HCT116 (cell line): ENCODE measurements around the gene SMDT1. TPM values are rescaled to one million over a fixed set of nuclear protein-coding genes. Genes with fewer than 3 reads are reported as not detected.

Source experiments
- ATAC-seq: fragments of 200-7000 bp; cut with Tn5 transposase; 2 replicates; pipeline ENCODE4 v1.9.1; 2020; ENCODE audit warnings: mild to moderate bottlenecking, moderate library complexity
- BruUV-seq: library from RNA; stranded (reverse); fragments of 400-500 nt; replicated peaks from 2 replicates; lab custom pipeline; 2021; lab: Mats Ljungman, UMichigan
- CTCF ChIA-PET: fragments of 300-600 bp; sonication (Branson Sonifier 250); formaldehyde crosslinking; loops from one replicate; lab custom pipeline; 2021; ENCODE audit warnings: antibody characterized with exemption; lab: Charles Lee
- POLR2A ChIA-PET: fragments of 300-600, 350-600 bp; sonication (Branson Sonifier 250); formaldehyde crosslinking; loops from one replicate; lab custom pipeline; 2021; ENCODE audit warnings: antibody characterized with exemption; lab: Charles Lee
- RAD21 ChIA-PET, 2 experiments: fragments of 300-600 bp; sonication (Branson Sonifier 250); formaldehyde crosslinking; loops; one replicate each; lab custom pipeline; 2023; ENCODE audit warnings: low total read pairs in 2 of 2; ENCODE audit not compliant: uncharacterized antibody in 2 of 2, unreplicated experiment in 2 of 2, low non-redundant PET in 1 of 2; lab: Charles Lee
- DNase-seq: peaks from one replicate; pipeline ENCODE4 v3.0.0-alpha.2; 2010; ENCODE audit warnings: low read depth, low spot score
- H2AFZ ChIP-seq: fragments of 200-600 bp; shearing (Covaris generic), sonication (generic); 2 replicates; pipeline ENCODE4 v1.6.1; 2017; ENCODE audit warnings: low read depth, mixed run types, mixed read lengths, antibody characterized with exemption, low read length; ENCODE audit not compliant: poor library complexity, severe bottlenecking
- H3K27ac ChIP-seq: 2 replicates; pipeline ENCODE4 v1.5.1; 2012; ENCODE audit warnings: low read depth, low read length
- H3K27me3 ChIP-seq: fragments of 200-600 bp; sonication (generic); 2 replicates; pipeline ENCODE4 v1.6.1; 2016; ENCODE audit warnings: mixed run types, low read length, mixed read lengths; ENCODE audit not compliant: insufficient read depth
- H3K36me3 ChIP-seq, 2 experiments: fragments of 200-500 bp in 1 of 2; fragments of 200-600 bp in 1 of 2; sonication (Bioruptor generic) in 1 of 2; sonication (generic) in 1 of 2; 2 replicates each; pipeline versions ENCODE4 v1.5.1 to v1.6.1; 2014 to 2016; ENCODE audit warnings: low read length in 2 of 2, inconsistent platforms in 1 of 2, mixed read lengths in 1 of 2, mixed run types in 1 of 2; ENCODE audit not compliant: insufficient read depth in 2 of 2, control insufficient read depth in 1 of 2
- H3K4me1 ChIP-seq, 2 experiments: fragments of 200-600 bp in 1 of 2; sonication (generic) in 1 of 2; 2 replicates each; pipeline versions ENCODE4 v1.5.1 to v1.6.1; 2012 to 2017; ENCODE audit warnings: low read length in 2 of 2, inconsistent platforms in 1 of 2, mild to moderate bottlenecking in 1 of 2, mixed read lengths in 1 of 2, mixed run types in 1 of 2, moderate library complexity in 1 of 2; ENCODE audit not compliant: insufficient read depth in 2 of 2, control insufficient read depth in 1 of 2
- H3K4me2 ChIP-seq: fragments of 200-600 bp; sonication (generic); 2 replicates; pipeline ENCODE4 v1.6.1; 2017; ENCODE audit warnings: mixed run types, low read length, mixed read lengths
- H3K4me3 ChIP-seq, 2 experiments: fragments of 200-600 bp in 1 of 2; sonication (generic) in 1 of 2; replicated peaks in 1 of 2; 2 replicates each; pipeline ENCODE4 v1.5.1; 2011 to 2016; ENCODE audit warnings: low read length in 2 of 2, control low read depth in 1 of 2, low read depth in 1 of 2, mild to moderate bottlenecking in 1 of 2, mixed read lengths in 1 of 2, mixed run types in 1 of 2
- H3K79me2 ChIP-seq: fragments of 200-600 bp; sonication (generic); 2 replicates; pipeline ENCODE4 v1.6.1; 2017; ENCODE audit warnings: mild to moderate bottlenecking, mixed run types, low read length, moderate library complexity, mixed read lengths; ENCODE audit not compliant: insufficient read depth
- H3K9ac ChIP-seq: fragments of 200-600 bp; sonication (generic); 2 replicates; pipeline ENCODE4 v1.6.1; 2016; ENCODE audit warnings: low read length, mixed read lengths
- H3K9me2 ChIP-seq: fragments of 200-600 bp; sonication (generic), shearing (Covaris generic); 2 replicates; pipeline ENCODE4 v1.6.1; 2017; ENCODE audit warnings: mixed run types, mild to moderate bottlenecking, moderate library complexity; ENCODE audit not compliant: insufficient read depth
- H3K9me3 ChIP-seq, 2 experiments: fragments of 200-500 bp in 1 of 2; fragments of 200-600 bp in 1 of 2; sonication (Bioruptor generic) in 1 of 2; sonication (generic) in 1 of 2; 2 replicates each; pipeline ENCODE4 v1.6.1; 2014 to 2017; ENCODE audit warnings: low read length in 2 of 2, mixed read lengths in 2 of 2, inconsistent platforms in 1 of 2, low read depth in 1 of 2, mild to moderate bottlenecking in 1 of 2, mixed run types in 1 of 2, moderate library complexity in 1 of 2; ENCODE audit not compliant: control insufficient read depth in 1 of 2, insufficient read depth in 1 of 2
- H4K20me1 ChIP-seq: fragments of 200-600 bp; sonication (generic), shearing (Covaris generic); 2 replicates; pipeline ENCODE4 v1.6.1; 2017; ENCODE audit warnings: mixed run types, mild to moderate bottlenecking, moderate library complexity; ENCODE audit not compliant: insufficient read depth
- ATF3 ChIP-seq: IDR thresholded peaks from 2 replicates; pipeline ENCODE4 v1.6.1; 2012
- CBX3 ChIP-seq: IDR thresholded peaks from 2 replicates; pipeline ENCODE4 v1.6.1; 2012; ENCODE audit warnings: low read depth
- CEBPB ChIP-seq: IDR thresholded peaks from 2 replicates; pipeline ENCODE4 v1.6.1; 2012; ENCODE audit warnings: low read depth
- CTCF ChIP-seq, 3 experiments: fragments of 200-600 bp in 1 of 3; sonication (generic) in 1 of 3; IDR thresholded peaks in 2 of 3; conservative IDR thresholded peaks in 1 of 3; 2 replicates each; pipeline ENCODE4 v1.5.1; 2012 to 2017; ENCODE audit warnings: low read depth in 2 of 3, low read length in 2 of 3, antibody characterized with exemption in 1 of 3, borderline replicate concordance in 1 of 3, control low read depth in 1 of 3, mild to moderate bottlenecking in 1 of 3, mixed read lengths in 1 of 3, mixed run types in 1 of 3, moderate library complexity in 1 of 3; ENCODE audit not compliant: insufficient read depth in 1 of 3
- EZH2 ChIP-seq: fragments of 200-600 bp; sonication (generic); IDR thresholded peaks from 2 replicates; pipeline ENCODE4 v1.6.1; 2017; ENCODE audit warnings: antibody characterized with exemption, mixed run types
- EZH2phosphoT487 ChIP-seq: fragments of 200-600 bp; IDR thresholded peaks from 2 replicates; pipeline ENCODE4 v1.6.1; 2018; ENCODE audit warnings: antibody characterized with exemption, borderline replicate concordance
- FOSL1 ChIP-seq: IDR thresholded peaks from 2 replicates; pipeline ENCODE4 v1.6.1; 2012; ENCODE audit warnings: low read depth
- JUND ChIP-seq: IDR thresholded peaks from 2 replicates; pipeline ENCODE4 v1.6.1; 2012
- MAX ChIP-seq: IDR thresholded peaks from 2 replicates; pipeline ENCODE4 v1.6.1; 2012
- POLR2AphosphoS5 ChIP-seq: IDR thresholded peaks from 2 replicates; pipeline ENCODE4 v1.6.1; 2011; ENCODE audit warnings: mild to moderate bottlenecking, low read depth, low read length, moderate library complexity
- SIN3A ChIP-seq: IDR thresholded peaks from 2 replicates; pipeline ENCODE4 v1.6.1; 2012; ENCODE audit warnings: low read depth
- SP1 ChIP-seq: IDR thresholded peaks from 2 replicates; pipeline ENCODE4 v1.6.1; 2012; ENCODE audit warnings: low read depth
- SRF ChIP-seq: IDR thresholded peaks from 2 replicates; pipeline ENCODE4 v1.6.1; 2012; ENCODE audit warnings: low read depth
- YY1 ChIP-seq: IDR thresholded peaks from 2 replicates; pipeline ENCODE4 v1.6.1; 2011; ENCODE audit warnings: low read length, low read depth, moderate library complexity, mild to moderate bottlenecking; ENCODE audit not compliant: insufficient replicate concordance; ENCODE audit errors: extremely low read depth
- ZNF274 ChIP-seq: fragments of 200-500 bp; sonication (Bioruptor generic); IDR thresholded peaks from 2 replicates; pipeline ENCODE4 v1.6.1; 2014; ENCODE audit warnings: mild to moderate bottlenecking, low read depth, low read length, inconsistent platforms
- intact Hi-C: fragments of 100-400 bp; cut with micrococcal nuclease; formaldehyde crosslinking; loops from 2 replicates; pipeline ENCODE4 v1.10.0; 2022
- total RNA-seq: library from RNA; stranded (reverse); gene quantifications from one replicate; pipeline ENCODE4 v1.2.1, GENCODE V29; 2021; ENCODE audit not compliant: unreplicated experiment

SMDT1 gene
- total RNA-seq, 1 experiment from 2014 or later = 51.9 TPM

- TF ChIP-seq ZNF274 (no peak; the same call in 1 of the 2 replicates), CBX3 (no peak), CTCF (IDR thresholded peaks at IDR 0.05 in 2 of 3, conservative IDR thresholded peaks at IDR 0.05 in 1 of 3; ENCODE audit: borderline replicate concordance in 1 of 3, insufficient read depth in 1 of 3, low read depth in 2 of 3, low read length in 2 of 3) (no peak), EZH2 (no peak), SRF (no peak), JUND (no peak), YY1 (no peak), ATF3 (no peak), FOSL1 (no peak)
- TF ChIP-seq, all 23 proteins: peak for 0
Measured at GRCh38 chr22:42074846-42075676, 4.4 kb upstream of the SMDT1 start (continued).

- POLR2A ChIA-PET = no interaction called here
- CTCF ChIA-PET = interaction anchor here (1.5 kb wide), 1 partner anchor 14 kb away, joined by 4 read pairs; the partner anchor contains the start of gene NDUFA6
Measured at GRCh38 chr22:42076764-42077485, 2.6 kb upstream of the SMDT1 start.

More at GRCh38 chr22:42076764-42077485, 2.6 kb upstream of the SMDT1 start:
- Histone ChIP-seq H2AFZ (no peak overlapping the region), H3K27me3 (no peaks in the 10 kb centered on the region), H3K27ac (no peak overlapping the region), H3K9me3 (no peaks in the 10 kb centered on the region), H3K36me3 (no peaks in the 10 kb centered on the region), H3K4me2 (no peak overlapping the region), H4K20me1 (no peaks in the 10 kb centered on the region), H3K4me3 (no peak overlapping the region), H3K9me2 (no peaks in the 10 kb centered on the region), H3K79me2 (peaks cover 3% of the 10 kb centered on the region), H3K9ac (no peak overlapping the region), H3K4me1 (peaks cover 12 to 19% of the 10 kb centered on the region in 2 experiments)
- BruUV-seq = no TSS peak
- intact Hi-C loops = no loop called here
- TF ChIP-seq CBX3 (no peak), CEBPB (no peak), POLR2AphosphoS5 (no peak), EZH2phosphoT487 (no peak), SIN3A (no peak), SP1 (no peak), MAX (no peak), EZH2 (no peak), CTCF (IDR thresholded peaks at IDR 0.05 in 2 of 3, conservative IDR thresholded peaks at IDR 0.05 in 1 of 3; ENCODE audit: borderline replicate concordance in 1 of 3, insufficient read depth in 1 of 3, low read depth in 2 of 3, low read length in 2 of 3) (no peak), YY1 (no peak), SRF (no peak)
- DNase-seq (no peak), ATAC-seq (no peak)
- RAD21 ChIA-PET = no interaction called here
